Sigmoid colon (tissue), 4 donors: ENCODE data around the gene GRIK3.
"Not testable (repeated sequence)": the region's sequence is repeated elsewhere in the genome, so short reads cannot be mapped to it uniquely, and the experiment has no call there.

ENCODE experiments used
- EP300 ChIP-seq, 4 donors: sonication (generic); formaldehyde crosslinking; IDR thresholded peaks; one replicate each; pipeline ENCODE4 v1.6.1; 2017; ENCODE audit warnings: antibody characterized with exemption in 4 of 4
- POLR2A ChIP-seq, 2 donors: fragments of 450-650 bp; IDR thresholded peaks; one replicate each; pipeline ENCODE4 v1.6.1; 2016; ENCODE audit warnings: antibody characterized with exemption in 2 of 2, mild to moderate bottlenecking in 2 of 2, moderate library complexity in 2 of 2
- TF ChIP-seq, protein P1 (sequence below), 4 experiments: fragments of 450-650 bp in 3 of 4; fragments of 200-600 bp in 1 of 4; IDR thresholded peaks; one replicate each; pipeline ENCODE4 v1.5.1; 2016 to 2019; ENCODE audit warnings: antibody characterized with exemption in 4 of 4, mild to moderate bottlenecking in 3 of 4, moderate library complexity in 2 of 4

DNA sequence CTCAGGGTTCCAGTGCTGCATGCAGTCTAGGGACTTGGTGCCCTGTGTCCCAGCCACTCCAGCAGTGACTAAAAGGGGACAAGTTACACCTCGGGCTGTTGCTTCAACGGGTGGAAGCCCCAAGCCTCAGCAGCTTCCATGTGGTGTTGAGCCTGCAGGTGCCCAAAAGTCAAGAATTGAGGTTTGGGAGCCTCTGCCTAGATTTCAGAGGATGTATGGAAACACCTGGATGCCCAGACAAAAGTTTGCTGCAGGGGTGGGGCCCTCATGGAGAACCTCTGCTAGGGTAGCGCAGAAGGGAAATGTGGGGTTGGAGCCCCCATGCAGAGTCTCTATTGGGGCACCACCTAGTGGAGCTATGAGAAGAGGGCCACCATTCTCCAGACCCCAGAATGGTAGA lies 117.8 kb downstream of the GRIK3 start:
- TF ChIP-seq, protein P1, sequence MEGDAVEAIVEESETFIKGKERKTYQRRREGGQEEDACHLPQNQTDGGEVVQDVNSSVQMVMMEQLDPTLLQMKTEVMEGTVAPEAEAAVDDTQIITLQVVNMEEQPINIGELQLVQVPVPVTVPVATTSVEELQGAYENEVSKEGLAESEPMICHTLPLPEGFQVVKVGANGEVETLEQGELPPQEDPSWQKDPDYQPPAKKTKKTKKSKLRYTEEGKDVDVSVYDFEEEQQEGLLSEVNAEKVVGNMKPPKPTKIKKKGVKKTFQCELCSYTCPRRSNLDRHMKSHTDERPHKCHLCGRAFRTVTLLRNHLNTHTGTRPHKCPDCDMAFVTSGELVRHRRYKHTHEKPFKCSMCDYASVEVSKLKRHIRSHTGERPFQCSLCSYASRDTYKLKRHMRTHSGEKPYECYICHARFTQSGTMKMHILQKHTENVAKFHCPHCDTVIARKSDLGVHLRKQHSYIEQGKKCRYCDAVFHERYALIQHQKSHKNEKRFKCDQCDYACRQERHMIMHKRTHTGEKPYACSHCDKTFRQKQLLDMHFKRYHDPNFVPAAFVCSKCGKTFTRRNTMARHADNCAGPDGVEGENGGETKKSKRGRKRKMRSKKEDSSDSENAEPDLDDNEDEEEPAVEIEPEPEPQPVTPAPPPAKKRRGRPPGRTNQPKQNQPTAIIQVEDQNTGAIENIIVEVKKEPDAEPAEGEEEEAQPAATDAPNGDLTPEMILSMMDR (IDR thresholded peaks at IDR 0.05), result not testable (repeated sequence)
- TF ChIP-seq EP300, POLR2A (IDR thresholded peaks at IDR 0.05): not testable (repeated sequence)
